GM06990 (cell line): ENCODE measurements around the gene CPLANE1.
A peak's percentile ranks its signal among the peaks of the same experiment; 100 is the strongest.

Experiments
- DNase-seq: peaks from one replicate; pipeline ENCODE4 v3.0.0-alpha.2; 2011; ENCODE audit not compliant: insufficient read length; ENCODE audit errors: extremely low read depth
- H3K27me3 ChIP-seq: replicated peaks from 2 replicates; pipeline ENCODE4 v1.6.0; 2011; ENCODE audit warnings: low read length; ENCODE audit not compliant: control insufficient read depth, insufficient read depth
- H3K36me3 ChIP-seq: 2 replicates; pipeline ENCODE4 v1.5.1; 2011; ENCODE audit warnings: low read length; ENCODE audit not compliant: control insufficient read depth, insufficient read depth
- H3K4me3 ChIP-seq: replicated peaks from 2 replicates; pipeline ENCODE4 v1.5.1; 2011; ENCODE audit warnings: low read depth, mild to moderate bottlenecking, control low read depth, low read length
- TF ChIP-seq, protein P1 (sequence below): IDR thresholded peaks from 2 replicates; pipeline ENCODE4 v1.5.1; 2011; ENCODE audit warnings: low read length, control low read depth, mild to moderate bottlenecking, inconsistent platforms; ENCODE audit not compliant: insufficient read depth, poor library complexity, severe bottlenecking

Gene CPLANE1

DNA sequence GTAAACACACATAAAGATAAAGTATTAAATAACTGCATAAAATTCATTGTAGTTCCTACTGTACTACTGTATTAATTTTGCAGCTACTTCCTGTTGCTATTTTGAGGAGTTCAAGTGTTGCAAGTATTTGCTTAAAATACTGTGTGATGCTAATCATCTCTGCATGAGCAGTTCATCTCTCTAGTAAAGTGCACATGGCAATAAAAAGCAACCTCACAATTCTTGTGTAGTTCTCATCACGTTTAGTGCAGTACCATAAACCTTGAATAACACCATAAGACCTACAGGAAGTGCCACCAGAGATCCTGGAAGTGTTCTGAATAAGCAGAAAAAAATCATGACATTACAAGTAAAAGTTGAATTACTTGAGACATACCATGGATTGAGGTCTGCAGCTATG, 34.6 kb downstream of the CPLANE1 start:
- Histone ChIP-seq H3K27me3 (no peaks in the 10 kb centered on the region), H3K4me3 (no peak overlapping the region), H3K36me3 (no peaks in the 10 kb centered on the region)
- no peak for DNase-seq
- TF ChIP-seq, protein P1, sequence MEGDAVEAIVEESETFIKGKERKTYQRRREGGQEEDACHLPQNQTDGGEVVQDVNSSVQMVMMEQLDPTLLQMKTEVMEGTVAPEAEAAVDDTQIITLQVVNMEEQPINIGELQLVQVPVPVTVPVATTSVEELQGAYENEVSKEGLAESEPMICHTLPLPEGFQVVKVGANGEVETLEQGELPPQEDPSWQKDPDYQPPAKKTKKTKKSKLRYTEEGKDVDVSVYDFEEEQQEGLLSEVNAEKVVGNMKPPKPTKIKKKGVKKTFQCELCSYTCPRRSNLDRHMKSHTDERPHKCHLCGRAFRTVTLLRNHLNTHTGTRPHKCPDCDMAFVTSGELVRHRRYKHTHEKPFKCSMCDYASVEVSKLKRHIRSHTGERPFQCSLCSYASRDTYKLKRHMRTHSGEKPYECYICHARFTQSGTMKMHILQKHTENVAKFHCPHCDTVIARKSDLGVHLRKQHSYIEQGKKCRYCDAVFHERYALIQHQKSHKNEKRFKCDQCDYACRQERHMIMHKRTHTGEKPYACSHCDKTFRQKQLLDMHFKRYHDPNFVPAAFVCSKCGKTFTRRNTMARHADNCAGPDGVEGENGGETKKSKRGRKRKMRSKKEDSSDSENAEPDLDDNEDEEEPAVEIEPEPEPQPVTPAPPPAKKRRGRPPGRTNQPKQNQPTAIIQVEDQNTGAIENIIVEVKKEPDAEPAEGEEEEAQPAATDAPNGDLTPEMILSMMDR: no peak

- DNase-seq: no peak
- TF ChIP-seq, protein P1: no peak
- no peaks in the 10 kb centered on the region for H3K36me3 ChIP-seq
- no peak overlapping the region for H3K4me3 ChIP-seq
- no peaks in the 10 kb centered on the region for H3K27me3 ChIP-seq
Observed at GRCh38 chr5:37212096-37212495, 37.1 kb downstream of the CPLANE1 start.

DNA sequence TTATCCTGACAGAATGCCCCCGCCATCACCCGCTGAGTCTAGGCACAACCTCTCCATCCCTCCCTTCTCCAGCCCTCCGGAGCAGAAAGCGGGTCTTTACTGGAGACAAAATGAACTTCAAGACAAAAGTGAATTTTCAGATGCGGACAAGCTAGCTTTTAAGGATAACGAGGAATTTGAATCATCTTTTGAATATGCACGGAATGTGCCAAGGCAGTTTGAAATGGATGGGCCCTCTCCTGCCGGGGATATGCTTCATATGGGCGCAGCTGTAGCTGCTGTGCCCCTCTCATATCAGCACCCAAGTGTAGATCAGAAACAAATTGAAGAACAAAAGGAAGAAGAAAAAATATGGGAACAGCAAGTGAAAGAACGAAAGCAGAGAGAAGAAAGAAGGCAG, 37.5 kb downstream of the CPLANE1 start:
- H3K36me3 ChIP-seq: no peaks in the 10 kb centered on the region
- TF ChIP-seq, protein P1: no peak
- H3K27me3 ChIP-seq: no peaks in the 10 kb centered on the region
- no peak for DNase-seq
- no peak overlapping the region for H3K4me3 ChIP-seq

DNA sequence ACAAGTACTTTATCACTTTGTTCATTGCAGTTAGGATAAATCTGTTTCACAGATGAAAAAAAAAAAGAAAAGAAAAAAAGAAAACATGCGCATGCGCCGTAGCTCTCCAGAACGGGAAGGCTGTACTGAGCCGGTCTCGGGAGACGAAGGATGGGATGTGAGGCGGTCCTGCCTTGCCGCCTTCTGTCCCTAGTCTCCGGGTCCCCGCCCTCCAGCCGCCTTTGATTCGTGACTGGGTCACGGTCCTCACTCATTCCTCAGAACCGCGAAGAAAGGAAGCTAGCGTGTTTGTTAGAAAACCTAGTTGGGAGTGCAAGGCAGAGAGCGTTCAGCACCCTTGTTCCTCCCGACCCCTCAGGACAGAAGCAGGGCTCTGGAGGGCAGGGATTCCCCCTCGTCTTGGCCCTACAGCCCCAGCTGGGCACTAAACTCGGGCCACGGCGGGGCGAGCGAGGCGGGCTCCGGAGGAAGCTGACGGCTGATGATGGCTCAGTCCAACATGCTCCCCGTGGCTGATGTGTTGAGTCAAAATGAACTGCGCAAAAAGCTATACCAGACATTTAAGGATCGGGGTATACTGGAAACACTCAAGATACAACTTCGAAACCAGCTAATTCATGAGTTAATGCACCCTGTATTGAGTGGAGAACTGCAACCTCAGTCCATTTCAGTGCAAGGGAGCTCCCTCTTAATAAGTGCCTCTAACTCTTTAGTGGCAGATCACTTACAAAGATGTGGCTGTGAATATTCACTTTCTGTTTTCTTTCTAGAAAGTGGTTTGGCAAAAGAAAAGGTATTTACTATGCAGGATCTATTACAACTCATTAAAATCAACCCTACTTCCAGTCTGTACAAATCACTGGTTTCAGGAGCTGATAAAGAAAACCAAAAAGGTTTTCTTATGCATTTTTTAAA, 40.0 kb downstream of the CPLANE1 start:
- DNase-seq: no peak
- Histone ChIP-seq H3K4me3 (peak overlapping the region; percentile 36), H3K36me3 (no peaks in the 10 kb centered on the region), H3K27me3 (no peaks in the 10 kb centered on the region)
- TF ChIP-seq, protein P1: no peak

- H3K36me3 ChIP-seq: no peaks in the 10 kb centered on the region
- no peak overlapping the region for H3K4me3 ChIP-seq
- H3K27me3 ChIP-seq: no peaks in the 10 kb centered on the region
- no peak for DNase-seq
- TF ChIP-seq, protein P1: no peak
Observed at GRCh38 chr5:37207802-37208201, 41.4 kb downstream of the CPLANE1 start.
